HL-60 (cell line): ENCODE results near the gene SNTG2.

ENCODE experiments used
- CTCF ChIP-seq: IDR thresholded peaks from one replicate; pipeline ENCODE4 v1.5.1; 2011; ENCODE audit warnings: low read length, control low read depth, inconsistent platforms; ENCODE audit not compliant: insufficient read depth
- SPI1 ChIP-seq: IDR thresholded peaks from 2 replicates; pipeline ENCODE4 v1.6.1; 2012; ENCODE audit warnings: low read depth, mild to moderate bottlenecking, borderline replicate concordance

DNA sequence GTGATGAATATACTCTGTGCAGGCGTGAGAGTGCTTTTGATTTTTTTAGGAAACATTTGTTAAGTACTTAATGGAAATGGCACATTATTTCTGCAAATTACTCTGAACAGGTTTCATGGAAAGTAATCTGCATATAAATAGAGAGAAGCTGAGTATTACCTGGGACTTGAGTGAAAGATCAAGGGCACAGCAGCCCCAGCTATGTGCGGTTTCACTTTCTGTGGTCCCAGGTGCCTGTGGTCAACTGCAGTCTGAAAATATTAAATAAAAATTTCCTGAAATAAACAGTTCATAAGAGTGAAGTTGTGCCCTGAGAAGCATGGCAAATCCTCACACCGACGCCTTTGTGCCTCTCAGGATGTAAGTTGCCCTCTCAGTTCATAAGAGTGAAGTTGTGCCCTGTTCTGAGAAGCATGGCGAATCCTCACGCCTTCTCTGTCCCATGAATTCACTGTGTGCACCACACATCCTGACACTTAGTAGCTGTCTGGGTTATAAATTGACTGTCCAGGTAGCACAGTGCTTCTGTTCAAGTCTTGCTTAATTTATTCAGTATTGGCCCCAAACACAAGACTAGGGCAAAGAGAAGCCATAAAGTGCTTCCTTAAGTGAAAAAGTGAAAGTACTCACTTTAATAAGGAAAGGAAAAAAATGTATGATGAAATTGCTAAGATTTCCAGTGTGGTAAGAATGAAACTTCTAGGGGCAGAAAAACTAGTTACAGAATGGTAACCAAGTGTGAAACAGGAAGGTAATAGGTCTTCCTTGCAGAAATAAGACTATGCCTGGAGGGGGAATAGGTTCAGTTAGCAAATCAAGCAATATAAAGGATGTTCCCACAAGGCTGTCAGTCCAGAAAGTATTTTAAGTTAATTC is 4.3 kb upstream of the SNTG2 start:
- TF ChIP-seq CTCF = no peak
- TF ChIP-seq SPI1 = no peak
